ENCODE results near the gene SPATA33.
A peak's percentile ranks its signal among the peaks of the same experiment; 100 is the strongest.
"Not testable (repeated sequence)": the region's sequence is repeated elsewhere in the genome, so short reads cannot be mapped to it uniquely, and the experiment has no call there.

SPATA33 gene

DNA sequence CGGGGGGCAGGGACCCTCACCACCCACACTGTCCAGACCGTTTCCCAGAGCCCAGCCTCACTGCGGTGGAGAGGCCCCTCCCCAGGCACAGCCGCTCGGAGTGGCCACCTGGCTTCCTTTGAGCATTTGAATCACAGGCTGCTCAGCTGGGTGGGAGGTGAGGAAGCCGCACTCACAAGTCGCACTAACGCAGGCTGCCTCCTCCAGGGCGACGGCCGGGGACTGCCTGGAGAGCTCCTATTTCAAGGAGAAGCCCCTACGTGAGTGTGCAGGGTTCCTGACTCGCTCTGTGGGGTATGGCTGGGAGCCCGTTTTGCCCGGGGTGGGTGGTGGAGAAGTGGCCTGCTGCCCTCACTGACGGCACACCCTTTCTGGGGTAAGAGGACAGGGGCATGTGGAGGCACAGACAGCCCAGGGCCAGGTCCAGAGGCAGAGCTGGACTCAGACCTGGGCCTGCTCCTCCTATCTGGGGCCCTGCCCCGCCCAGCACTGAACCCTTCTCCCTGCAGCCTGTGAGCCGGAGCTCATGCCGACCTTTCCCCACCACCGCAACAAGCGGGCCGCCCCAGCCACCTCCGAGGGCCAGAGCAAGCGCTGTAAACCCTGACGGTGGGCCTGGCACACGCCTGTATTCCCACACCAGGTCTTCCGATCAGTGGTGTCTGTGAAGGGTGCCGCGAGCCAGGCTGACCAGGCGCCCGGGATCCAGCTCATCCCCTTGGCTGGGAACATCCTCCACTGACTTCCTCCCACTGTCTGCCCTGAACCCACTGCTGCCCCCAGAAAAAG, 37.6 kb downstream of the SPATA33 start:
- DNase-seq: no peak

GRCh38 chr16:89695875-89696669, 38.4 kb downstream of the SPATA33 start:
- DNase-seq: no peak

DNA sequence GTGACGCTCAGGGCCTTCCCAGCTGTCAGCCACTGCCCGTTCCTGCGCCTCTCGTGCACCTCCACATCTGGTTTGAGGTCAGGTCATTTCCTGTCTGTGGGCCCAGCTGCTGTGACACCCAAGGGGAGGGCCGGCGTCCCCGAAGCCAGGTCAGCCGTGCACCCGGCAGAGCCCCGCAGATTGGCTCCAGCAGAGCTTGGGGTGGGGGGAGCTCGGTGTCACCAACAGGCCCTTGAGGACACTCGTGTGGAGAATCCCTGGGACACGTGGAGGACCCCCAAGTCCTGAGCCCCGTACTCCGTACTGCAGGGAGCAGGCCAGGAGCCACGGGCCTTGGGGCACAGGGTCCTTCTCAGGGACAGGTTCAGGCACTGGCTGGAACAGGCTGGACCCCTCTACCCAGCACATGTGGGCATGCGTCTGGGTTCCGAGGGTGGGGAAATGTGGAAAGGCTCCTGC, 39.1 kb downstream of the SPATA33 start:
- no peak for DNase-seq

- DNase-seq: no peak
Observed at GRCh38 chr16:89697161-89697615, 39.6 kb downstream of the SPATA33 start.

DNA sequence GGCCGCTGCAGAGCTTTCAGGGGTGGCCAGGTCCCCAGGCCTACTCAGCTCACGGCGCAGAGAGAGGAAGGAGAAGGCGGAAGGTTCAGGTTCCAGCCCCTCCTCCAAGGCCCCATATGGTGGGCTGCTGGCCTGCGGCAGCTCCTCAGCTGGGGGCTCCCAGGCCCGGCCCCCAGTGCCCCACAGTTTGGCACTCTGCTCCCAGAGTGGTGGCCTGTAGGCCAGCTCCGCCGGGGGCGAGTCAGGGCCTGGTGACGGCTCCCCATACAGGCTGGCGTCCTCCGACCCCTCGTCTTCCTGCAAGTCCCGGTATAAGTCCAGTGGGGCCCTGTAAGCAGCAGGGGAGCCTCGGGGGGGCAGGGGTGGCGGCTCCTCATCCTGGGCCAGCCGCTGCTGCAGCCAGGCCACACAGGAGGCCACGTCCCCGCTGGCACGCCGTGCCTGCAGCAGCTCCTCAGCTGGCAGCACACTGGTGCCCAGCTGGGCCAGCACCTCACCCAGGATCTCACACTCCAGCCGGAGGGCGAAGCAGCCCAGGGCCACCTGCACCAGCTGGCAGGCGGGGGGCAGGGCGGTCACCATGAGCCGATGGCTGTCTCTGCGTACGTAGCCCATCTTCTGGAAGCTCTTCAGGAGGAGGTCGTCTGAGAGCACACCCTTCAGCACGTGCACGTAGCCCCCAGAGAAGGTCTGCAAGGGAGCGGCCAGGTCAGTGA, 40.1 kb downstream of the SPATA33 start:
- no peak for DNase-seq

GRCh38 chr16:89698717-89699116, 41.1 kb downstream of the SPATA33 start:
- not testable (repeated sequence) for DNase-seq

DNA sequence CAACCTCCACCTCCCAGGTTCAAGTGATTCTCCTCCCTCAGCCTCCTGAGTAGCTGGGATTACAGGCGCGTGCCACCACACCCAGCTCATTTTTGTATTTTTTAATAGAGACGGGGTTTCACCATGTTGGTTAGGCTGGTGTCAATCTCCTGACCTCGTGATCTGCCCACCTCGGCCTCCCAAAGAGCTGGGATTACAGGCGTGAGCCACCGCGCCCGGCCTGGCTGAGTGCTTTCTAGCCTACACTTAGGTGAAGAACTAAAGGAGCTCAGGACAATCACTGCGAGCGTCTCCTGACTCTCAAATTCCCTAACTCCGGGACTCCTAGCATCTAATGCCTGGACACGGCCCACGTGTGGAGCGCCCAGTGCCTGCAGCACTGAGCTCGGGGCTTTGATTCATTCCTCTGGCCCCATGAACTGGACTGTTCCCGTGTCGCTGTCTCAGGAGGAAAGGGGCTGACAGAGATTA, 42.0 kb downstream of the SPATA33 start:
- DNase-seq: not testable (repeated sequence)

DNA sequence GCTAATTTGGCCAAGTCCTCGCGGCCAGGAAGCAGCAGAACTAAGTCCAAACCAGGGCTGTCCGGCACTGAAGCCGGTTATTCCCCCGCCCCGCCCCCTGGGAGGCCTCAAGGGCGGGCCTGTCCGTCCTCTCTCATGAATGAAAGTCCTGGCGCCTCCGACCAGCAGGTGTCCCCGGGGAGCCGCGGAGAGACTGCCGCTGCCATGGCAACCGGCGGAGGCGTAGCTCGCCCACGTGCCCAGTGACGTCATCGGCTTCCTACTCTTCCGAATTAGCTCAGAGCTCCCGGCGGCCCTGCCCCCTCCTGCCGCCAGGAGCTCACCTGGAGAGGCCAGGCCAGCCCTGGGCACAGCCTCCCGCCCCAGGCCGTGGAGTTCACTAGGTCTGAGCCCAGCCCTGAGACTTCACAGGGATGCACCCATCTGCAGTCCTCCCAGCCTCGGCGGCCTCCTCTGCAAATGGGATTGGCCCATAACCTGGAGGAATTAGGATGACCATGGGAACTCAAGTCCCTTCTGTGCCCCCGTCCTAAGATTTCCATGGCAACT, 42.5 kb downstream of the SPATA33 start:
- DNase-seq: peak; percentile 93

DNA sequence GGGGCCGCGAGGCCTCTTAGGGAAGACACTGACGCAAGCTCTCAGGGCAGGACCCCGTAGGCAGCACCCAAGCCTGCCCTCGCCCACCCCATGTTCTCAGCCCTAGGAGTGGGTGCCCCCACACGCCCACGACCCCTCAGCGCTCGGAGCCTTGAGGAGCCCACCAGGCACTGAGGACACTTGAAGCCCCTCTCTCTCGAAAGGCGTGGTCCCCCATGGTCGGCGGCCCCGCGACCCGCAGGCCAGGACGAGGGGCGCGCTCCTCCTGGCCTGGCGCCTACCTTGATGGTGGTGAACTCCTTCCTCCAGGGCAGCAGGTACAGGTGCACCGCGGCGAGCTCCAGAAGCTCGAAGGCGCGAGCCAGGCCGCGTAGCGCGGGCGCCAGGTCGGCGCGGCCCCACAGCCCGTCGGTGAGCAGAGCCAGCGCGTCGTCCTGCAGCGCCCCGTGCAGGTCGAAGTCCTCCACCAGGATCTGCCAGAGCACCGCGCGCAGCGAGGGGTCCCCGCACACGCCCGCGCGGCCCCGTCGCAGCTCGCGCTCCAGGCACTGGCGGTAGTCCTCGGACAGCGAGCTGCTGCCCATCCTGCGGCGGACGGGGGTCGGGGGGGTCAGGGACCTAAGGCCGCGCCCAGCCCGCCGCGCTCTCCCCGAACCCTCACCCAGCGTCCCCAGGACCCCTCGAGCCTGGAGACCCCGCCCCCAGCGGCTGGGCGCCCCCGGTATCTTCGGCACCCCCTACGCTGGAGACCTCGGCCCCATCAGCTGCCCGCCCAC, 43.2 kb downstream of the SPATA33 start:
- DNase-seq: no peak

GRCh38 chr16:89701425-89702406, 44.1 kb downstream of the SPATA33 start, which contains the start of gene SPATA2L:
Gene SPATA2L, minus strand, starts transcription at chr16:89701705. Its CDS starts 473 bp downstream, at chr16:89701232.
- DNase-seq: peak; percentile 76

GRCh38 chr16:89704281-89704680, 46.6 kb downstream of the SPATA33 start:
- DNase-seq: no peak

- no peak for DNase-seq
Observed at GRCh38 chr16:89705006-89705405, 47.4 kb downstream of the SPATA33 start.

- no peak for DNase-seq
Observed at GRCh38 chr16:89706518-89707260, 49.1 kb downstream of the SPATA33 start.

- no peak for DNase-seq
Observed at GRCh38 chr16:89707695-89708094, 50.1 kb downstream of the SPATA33 start.

GRCh38 chr16:89708481-89708931, 50.9 kb downstream of the SPATA33 start:
- DNase-seq: no peak

DNA sequence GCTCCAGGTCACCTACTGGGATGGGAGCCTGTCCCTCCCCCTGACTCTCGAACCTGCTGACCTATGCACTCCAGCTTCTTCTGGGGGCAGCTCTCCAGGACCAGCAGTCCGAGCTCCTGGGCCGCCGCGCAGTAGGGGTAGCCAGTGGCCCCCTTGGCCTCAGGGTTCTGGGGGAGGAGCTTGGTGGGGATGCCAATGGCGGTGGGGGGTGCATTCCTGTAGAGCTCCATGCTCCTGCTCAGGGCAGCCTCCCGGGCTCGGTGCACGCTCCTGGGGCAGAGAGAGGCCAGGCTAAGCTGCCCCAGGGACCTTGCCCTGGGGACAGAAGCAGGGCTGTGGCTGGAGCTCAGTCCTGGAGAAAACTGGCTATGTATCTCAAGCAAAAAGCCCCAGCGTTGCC, 51.5 kb downstream of the SPATA33 start:
- DNase-seq: no peak

- no peak for DNase-seq
Observed at GRCh38 chr16:89709716-89710432, 52.2 kb downstream of the SPATA33 start.

GRCh38 chr16:89710709-89711564, 53.3 kb downstream of the SPATA33 start:
- DNase-seq: no peak
